Panc1 (cell line): ENCODE results near the gene CDS2.

ENCODE experiments used
- CTCF ChIP-seq: fragments of 450-650 bp; IDR thresholded peaks from 2 replicates; pipeline ENCODE4 v1.5.1; 2017; ENCODE audit warnings: mild to moderate bottlenecking
- POLR2AphosphoS5 ChIP-seq: IDR thresholded peaks from 2 replicates; pipeline ENCODE4 v1.6.1; 2012; ENCODE audit warnings: mild to moderate bottlenecking, low read depth, low read length, moderate library complexity

- TF ChIP-seq POLR2AphosphoS5 = no peak
- no peak for TF ChIP-seq CTCF
These were observed 13.2 kb upstream of the CDS2 start for GRCh38 chr20:5113615-5113986.
